NCI-H146 treated with DMSO at 0.1 percent for 48 hours (cell line): ENCODE results near the gene SYNGAP1.
A peak's percentile ranks its signal among the peaks of the same experiment; 100 is the strongest.

ENCODE experiments used
- DNase-seq: peaks from one replicate; lab custom pipeline; 2025; ENCODE audit not compliant: unreplicated experiment; lab: John Stamatoyannopoulos, UW

SYNGAP1 gene

DNA sequence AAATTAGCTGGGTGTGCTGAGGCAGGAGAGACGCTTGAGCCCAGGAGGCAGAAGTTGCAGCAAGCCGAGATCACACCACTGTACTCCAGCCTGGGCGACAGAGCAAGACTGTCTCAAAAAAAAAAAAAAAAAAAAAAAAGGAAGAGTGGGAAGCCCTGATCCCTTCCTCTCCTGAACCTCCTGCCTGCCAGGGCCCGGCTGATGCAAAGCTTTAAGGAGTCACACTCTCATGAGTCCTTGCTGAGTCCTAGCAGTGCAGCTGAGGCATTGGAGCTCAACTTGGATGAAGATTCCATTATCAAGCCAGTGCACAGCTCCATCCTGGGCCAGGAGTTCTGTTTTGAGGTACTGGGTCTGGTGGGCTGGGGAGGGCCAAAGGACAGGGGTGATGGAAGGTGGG lies 15.1 kb downstream of the SYNGAP1 start:
- no peak for DNase-seq

DNA sequence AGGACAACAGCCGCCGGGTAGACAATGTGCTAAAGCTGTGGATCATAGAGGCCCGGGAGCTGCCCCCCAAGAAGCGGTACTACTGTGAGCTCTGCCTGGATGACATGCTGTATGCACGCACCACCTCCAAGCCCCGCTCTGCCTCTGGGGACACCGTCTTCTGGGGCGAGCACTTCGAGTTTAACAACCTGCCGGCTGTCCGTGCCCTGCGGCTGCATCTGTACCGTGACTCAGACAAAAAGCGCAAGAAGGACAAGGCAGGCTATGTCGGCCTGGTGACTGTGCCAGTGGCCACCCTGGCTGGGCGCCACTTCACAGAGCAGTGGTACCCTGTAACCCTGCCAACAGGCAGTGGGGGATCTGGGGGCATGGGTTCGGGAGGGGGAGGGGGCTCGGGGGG lies 17.8 kb downstream of the SYNGAP1 start:
- DNase-seq: no peak

DNA sequence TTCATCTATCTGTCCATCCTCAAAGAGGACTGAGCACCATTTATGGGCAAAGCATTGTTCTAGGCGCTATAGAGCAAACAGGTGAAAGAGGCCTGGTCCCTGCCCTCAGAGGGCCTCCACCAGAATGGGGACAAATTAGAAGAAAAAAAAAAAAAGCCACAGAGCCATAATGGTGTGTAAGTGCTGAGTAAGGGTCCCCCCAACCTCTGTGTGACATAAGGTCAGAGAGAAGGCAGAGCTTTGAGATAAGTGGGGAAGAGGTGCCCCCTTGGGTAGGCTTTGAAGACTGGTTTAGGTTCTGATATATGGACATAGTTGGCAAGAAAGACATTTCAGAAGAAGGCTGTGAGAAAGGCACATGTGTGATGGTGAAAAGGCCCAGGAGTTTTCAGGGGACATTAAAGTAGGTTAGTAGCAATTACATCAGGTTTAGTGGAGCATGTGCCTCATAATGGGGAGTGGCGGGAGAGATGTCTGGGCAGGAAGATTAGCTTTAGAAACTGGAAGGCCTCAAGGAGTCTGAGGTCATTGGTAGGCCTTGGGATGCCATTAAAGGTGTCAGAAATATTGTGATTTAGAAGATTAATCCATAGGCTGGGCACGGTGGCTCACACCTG lies 19.2 kb downstream of the SYNGAP1 start:
- no peak for DNase-seq

DNA sequence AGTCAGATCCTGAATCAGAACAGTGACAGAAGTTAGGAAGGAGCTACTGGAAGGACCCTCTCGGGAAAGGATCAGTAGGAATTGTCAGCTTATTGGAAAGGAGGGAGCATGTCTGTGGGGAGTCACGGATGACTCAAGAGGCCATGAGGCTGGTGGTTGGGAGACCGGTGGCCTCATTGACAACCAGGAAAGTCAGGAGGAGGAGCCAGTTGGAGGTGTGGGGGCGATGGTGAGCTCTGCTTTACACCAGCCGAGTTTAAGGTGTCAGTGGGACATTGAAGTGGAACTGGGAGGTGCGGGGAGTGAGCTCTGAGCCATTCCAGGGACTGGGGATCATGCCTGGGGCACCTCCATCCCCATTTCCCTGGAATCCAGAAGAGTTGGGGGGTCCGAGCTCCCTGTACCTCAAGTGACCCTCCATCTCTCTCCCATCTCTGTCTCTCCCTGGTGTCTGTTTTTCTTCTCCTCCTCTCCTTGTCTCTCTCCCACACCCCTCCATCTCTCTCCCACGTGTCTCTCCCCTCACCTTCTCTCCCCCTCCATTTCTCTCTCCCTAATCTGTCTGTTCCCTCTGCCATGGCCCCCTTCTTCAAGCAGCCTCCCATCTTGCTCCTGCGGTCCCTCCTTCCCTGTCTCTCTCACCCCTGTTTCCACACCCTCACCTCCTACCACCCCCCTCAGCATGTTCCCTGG lies 20.2 kb downstream of the SYNGAP1 start:
- no peak for DNase-seq

DNA sequence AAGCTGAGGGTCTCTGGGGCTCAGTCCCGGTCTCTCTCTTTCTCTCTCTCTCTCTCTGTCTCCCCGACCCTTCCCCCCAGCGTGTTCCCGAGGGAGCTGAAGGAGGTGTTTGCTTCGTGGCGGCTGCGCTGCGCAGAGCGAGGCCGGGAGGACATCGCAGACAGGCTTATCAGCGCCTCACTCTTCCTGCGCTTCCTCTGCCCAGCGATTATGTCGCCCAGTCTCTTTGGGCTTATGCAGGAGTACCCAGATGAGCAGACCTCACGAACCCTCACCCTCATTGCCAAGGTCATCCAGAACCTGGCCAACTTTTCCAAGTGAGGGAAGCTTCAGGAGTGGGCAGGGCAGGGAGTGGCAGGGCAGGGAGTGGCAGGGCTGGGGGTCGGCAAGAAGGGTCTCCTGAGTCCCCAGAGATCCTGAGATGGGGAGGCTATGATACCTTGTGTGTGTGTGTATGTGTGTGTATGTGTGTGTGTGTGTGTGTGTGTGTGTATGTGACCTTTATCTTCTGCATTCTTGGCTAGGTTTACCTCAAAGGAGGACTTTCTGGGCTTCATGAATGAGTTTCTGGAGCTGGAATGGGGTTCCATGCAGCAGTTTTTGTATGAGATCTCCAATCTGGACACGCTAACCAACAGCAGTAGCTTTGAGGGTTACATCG lies 20.9 kb downstream of the SYNGAP1 start:
- no peak for DNase-seq

DNA sequence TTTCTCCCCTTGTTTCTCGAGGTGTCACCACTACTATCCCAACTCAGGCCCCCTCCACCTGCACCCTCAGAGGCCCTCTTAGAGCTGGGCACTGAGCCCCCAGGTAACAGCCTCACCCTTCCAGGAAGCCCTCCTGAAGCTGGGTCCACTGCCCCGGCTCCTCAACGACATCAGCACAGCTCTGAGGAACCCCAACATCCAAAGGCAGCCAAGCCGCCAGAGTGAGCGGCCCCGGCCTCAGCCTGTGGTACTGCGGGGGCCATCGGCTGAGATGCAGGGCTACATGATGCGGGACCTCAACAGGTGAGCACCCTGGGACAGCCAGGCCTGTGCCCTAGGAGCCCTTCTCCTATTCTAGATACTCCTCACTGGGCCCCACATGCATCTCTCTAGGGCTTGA lies 21.6 kb downstream of the SYNGAP1 start:
- no peak for DNase-seq

DNA sequence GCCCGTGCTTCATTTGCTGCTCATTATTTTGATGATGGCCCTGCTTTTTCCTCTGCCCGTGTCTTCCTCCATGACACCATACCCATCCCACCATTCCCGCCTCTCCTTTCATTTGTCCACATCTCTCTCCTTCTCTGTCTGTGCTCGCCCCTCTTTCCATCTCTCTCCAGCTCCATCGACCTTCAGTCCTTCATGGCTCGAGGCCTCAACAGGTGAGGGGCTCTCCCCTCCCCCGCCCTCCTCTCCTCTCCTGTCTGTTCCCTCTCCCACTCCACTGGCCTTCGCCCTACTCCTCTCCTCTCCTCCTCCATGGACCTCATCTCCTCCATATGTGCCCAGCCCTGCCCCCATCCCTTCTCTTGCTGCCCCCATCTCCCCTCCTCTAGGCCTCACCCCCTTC lies 22.4 kb downstream of the SYNGAP1 start:
- no peak for DNase-seq

DNA sequence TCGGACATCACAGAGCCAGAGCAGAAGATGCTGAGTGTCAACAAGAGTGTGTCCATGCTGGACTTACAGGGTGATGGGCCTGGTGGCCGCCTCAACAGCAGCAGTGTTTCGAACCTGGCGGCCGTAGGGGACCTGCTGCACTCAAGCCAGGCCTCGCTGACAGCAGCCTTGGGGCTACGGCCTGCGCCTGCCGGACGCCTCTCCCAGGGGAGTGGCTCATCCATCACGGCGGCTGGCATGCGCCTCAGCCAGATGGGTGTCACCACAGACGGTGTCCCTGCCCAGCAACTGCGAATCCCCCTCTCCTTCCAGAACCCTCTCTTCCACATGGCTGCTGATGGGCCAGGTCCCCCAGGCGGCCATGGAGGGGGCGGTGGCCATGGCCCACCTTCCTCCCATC lies 23.2 kb downstream of the SYNGAP1 start:
- no peak for DNase-seq

DNA sequence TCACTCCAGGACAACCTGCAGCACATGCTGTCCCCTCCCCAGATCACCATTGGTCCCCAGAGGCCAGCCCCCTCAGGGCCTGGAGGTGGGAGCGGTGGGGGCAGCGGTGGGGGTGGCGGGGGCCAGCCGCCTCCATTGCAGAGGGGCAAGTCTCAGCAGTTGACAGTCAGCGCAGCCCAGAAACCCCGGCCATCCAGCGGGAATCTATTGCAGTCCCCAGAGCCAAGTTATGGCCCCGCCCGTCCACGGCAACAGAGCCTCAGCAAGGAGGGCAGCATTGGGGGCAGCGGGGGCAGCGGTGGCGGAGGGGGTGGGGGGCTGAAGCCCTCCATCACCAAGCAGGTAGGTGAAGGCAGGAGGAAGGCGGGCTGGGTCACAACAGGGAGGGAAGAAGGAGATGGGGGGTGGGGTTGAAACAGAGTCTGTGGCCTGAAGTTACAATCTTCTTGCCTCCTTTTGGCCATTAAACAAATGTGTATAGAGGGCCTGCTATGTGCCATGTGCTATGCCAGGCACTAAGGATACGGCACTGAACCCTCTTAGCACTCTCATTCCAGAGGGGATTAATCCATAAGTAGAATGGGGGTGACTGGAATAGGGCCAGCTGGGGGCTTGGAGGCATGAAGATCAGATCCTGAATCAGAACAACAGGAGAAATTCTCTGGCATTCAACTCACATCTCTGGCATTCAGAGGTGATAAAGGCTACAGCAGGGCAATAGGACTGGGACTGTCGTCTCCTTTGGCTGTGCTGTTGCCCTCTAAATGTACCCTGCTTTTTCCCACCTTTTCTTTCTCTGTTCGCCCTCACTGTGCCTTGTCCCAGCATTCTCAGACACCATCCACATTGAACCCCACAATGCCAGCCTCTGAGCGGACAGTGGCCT lies 24.0 kb downstream of the SYNGAP1 start:
- no peak for DNase-seq

DNA sequence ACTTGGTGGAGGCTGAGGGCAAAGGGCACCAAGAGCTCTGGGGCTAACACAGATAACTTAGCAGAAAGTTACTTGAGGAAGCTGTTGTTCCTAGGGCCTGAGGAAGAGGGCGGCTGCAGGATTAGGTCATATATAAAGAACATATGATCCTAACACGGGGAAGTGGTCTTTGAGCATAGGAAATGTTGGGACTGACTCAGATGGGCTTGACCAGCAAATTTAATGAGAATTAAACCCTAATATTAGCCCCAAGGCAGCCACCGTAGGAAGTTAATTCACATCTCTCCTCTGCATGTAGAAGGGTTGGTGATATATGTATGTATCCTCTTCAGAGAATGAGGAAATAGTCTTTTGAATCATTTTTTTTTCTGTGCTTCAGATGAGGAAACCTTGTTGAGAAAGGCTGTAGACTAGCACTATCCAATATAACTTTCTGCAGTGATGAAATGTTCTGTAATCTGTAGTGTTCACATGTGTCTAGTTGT lies 25.3 kb downstream of the SYNGAP1 start:
- DNase-seq: no peak

DNA sequence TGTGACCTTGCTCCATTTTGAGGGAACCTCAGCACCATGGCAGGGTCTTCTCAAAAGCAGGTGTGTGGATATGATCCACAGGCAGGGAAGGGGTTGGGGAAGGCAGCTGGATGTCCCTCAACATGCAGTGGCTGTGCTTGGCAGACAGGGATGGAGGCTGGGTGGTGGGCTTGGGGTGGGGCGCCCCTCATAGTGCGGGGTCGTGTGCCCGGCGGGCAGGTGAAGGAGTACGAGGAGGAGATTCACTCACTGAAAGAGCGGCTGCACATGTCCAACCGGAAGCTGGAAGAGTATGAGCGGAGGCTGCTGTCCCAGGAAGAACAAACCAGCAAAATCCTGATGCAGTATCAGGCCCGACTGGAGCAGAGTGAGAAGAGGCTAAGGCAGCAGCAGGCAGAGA lies 26.5 kb downstream of the SYNGAP1 start:
- no peak for DNase-seq

DNA sequence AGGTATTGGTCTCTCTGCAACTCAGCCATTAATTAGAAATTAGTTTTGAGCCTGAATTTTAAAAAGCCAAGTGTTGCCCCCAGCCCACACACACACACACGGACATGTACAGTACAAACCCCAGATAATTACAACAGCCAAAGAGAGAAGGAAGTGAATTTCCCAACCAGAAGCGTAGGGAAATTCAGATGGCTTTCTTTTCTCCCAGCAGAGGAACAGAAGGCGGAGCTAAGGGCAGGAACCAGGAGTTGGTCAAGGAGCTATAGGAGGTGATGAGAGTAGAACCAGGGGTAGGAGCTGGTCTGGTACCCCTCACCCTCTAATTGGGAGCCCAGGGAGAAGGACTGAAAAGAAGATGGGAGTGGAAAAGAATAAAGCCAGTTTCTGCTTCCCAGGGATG lies 30.6 kb downstream of the SYNGAP1 start:
- DNase-seq: no peak

DNA sequence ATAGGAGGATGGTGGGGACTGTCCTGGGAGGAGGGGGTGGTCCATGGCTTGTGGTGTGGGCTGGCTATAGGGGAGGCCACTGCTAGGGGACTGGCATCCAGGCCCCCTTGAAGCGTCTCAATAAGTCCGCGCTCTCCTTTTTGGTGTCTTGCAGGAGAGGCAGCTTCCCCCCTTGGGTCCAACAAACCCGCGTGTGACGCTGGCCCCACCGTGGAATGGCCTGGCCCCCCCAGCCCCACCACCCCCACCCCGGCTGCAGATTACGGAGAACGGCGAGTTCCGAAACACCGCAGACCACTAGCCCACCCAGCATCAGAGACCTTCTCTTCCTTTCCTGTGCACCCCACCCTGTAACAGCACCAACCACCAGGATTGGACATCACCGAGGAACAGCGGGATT lies 31.7 kb downstream of the SYNGAP1 start:
- DNase-seq: no peak

DNA sequence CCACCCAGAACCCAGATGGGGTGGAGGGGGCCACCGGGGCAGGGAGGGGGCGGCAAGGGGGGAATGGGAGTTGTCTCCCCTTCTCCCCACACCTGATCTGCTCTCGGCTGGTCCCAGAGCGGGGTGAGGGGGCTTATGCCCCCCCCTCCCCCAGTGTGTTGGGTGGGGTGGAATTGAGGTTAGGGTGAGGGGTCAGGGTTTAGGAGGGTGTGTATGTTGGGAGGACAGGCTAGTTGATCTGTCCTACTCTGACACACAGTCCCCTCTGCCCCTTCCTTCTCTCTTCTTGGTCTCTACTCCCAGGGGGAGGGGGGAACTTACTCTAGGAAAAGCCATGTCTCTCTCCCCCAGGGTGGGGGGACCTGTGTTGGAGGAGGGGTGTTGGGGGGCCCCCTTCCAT lies 32.6 kb downstream of the SYNGAP1 start:
- no peak for DNase-seq

DNA sequence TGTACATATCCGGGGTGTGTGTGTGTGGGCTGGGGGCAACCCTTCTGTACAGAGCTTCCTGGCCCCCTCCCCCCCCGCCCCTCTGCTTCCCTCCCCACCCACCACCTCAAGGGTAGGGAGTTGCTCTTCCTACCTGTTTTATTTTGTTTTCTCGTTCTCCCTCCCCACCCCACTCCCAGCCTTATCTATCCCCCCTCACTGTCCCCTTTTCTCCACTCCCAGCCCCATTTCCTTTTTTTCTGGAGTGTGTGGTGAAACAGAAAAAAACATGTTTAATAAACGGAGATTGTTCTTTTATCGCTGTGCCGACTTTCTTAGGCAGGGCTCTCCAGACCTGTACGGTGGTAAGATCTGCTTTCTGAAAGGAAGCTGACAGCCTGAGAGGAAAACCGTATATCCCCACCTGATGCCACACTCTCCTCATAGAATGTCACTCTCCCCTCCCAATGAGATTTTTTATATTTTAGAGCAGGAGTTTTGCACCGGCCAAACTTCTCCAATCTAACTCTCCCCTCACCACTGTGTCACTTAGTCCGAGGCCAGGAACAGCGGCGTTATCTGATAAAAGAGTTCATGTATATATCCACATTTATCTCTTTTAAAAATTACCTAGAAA lies 33.6 kb downstream of the SYNGAP1 start:
- DNase-seq: no peak

DNA sequence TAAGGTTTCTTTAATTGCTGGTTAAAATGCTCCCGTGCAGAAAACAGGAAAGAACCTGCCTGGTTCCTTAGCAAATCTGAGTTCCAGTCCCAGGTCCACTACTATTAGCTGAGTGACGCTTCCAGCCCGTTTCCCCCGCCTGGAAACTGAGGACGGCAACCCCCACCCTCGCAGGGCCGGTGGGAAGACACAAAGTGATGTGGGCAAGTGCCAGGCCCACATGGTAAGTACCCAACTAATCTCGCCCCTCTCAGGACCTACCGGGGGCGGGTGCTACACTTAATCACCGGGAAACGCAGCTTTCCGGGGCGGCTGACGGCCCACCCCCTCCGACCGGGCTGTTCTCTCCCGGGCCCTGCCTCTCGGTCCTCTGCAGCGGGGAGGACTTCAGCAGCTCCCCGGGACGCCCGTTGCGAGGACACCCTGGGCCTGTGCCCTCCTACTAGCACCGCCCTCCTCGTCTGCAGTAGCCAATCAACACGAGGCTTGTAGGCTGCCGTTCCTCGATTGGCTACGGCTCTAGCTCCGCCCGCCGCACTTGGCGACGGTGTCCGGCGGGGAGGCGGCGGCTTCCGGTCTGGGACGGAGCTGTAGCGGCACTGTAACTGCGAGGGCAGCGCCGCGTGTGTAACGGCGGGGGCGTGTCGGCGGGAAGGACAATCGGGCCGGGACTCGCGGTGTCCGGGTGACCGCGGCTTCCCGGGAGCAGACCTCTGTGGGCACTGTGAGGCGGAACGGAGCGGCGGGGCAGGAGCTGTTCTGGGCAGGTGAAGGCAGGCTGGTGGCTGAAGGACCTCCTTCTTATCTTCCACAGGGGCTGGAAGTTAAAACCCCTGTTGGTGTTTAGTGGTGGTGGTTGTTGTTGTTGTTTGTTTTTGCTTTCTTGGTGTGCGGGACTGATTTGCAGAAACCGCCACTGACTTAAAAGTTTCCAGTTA lies 34.4 kb downstream of the SYNGAP1 start, which contains the start of gene ZBTB9:
ZBTB9 (plus strand) TSS at position 568 of the 938 bp plus-strand sequence. CDS start 525 bp downstream, outside the sequence.
- peak; percentile 94 for DNase-seq

DNA sequence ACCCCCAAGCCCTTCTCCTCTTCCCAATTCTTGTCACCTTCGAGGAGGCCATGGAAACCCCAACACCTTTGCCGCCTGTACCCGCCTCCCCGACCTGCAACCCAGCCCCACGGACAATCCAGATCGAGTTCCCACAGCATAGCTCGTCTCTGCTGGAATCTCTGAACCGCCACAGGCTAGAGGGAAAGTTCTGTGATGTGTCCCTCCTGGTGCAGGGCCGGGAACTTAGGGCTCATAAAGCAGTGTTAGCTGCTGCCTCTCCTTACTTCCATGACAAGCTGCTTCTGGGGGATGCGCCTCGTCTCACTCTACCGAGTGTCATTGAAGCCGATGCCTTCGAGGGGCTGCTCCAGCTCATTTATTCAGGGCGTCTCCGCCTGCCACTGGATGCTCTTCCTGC lies 35.2 kb downstream of the SYNGAP1 start:
- DNase-seq: no peak

DNA sequence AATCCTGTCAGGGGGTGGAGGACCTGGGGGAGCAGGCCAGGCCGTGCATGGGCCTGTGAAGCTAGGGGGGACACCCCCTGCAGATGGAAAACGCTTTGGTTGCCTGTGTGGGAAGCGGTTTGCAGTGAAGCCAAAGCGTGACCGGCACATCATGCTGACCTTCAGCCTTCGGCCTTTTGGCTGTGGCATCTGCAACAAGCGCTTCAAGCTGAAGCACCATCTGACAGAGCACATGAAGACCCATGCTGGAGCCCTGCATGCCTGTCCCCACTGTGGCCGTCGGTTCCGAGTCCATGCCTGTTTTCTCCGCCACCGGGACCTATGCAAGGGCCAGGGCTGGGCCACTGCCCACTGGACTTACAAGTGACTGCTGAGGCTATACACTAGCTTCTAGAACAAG lies 36.3 kb downstream of the SYNGAP1 start:
- no peak for DNase-seq

DNA sequence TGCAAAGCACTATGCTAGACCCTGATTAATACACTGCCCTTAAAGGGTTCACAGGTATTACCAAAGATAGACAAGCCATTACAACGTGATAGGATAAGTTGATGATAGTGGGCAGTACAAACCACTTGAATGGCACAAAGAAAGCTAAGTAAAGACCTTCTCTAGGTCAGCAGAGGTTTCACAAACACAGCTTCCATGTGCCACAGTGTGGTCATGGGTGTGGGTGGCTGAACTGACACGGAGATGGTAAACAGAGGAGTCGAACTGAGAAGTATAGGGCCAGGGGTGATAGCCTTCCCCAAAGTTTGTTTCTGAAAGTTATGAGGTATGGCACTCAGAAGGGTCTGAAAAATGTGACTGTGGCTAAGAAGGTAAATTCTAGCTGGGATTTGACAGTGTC lies 38.8 kb downstream of the SYNGAP1 start:
- no peak for DNase-seq

DNA sequence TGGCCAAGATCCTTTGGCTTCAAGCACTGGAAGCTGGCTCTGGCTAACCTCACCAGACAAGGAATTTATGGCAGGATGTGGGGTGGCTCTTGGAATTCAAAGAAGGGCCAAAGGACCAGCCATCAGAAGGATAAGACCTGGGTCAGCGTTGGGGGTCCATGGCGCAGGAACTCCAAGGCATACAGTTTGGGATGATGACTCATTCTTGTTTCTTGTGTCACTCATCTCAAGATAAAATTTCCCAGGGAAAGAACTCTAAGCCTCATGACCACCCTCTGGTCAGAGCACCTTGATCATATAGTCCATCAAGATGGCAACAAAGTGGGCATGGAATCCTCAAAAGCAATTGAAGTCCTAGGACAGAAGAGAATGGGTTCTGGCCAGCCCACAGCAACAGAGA lies 39.4 kb downstream of the SYNGAP1 start:
- DNase-seq: no peak
